HEK293 (cell line): ENCODE results near the gene CCDC3.

Experiments used
- CTCF ChIA-PET: fragments of 350-600 bp; formaldehyde crosslinking; extraction: SDS; loops from one replicate; lab custom pipeline; 2021; ENCODE audit warnings: antibody characterized with exemption; lab: Yijun Ruan, JAX
- POLR2A ChIA-PET: fragments of 300-600 bp; formaldehyde crosslinking; extraction: SDS; loops from one replicate; lab custom pipeline; 2020; ENCODE audit warnings: antibody characterized with exemption, inconsistent platforms; lab: Yijun Ruan, JAX
- H3K27ac ChIP-seq: fragments of 200-500 bp; sonication (Bioruptor generic); 2 replicates; pipeline ENCODE4 v1.5.1; 2014; ENCODE audit warnings: low read depth, low read length, control low read depth, inconsistent platforms; ENCODE audit errors: extremely low read depth
- H3K36me3 ChIP-seq, 2 experiments: fragments of 200-500 bp in 1 of 2; sonication (Bioruptor generic) in 1 of 2; 1 replicate in 1 of 2; 2 replicates in 1 of 2; pipeline ENCODE4 v1.5.1; 2014 to 2017; ENCODE audit warnings: inconsistent platforms in 2 of 2, low read length in 2 of 2; ENCODE audit not compliant: control insufficient read depth in 2 of 2, insufficient read depth in 1 of 2
- H3K4me1 ChIP-seq: fragments of 200-500 bp; sonication (Bioruptor generic); 2 replicates; pipeline ENCODE4 v1.5.1; 2014; ENCODE audit warnings: mild to moderate bottlenecking, low read length, inconsistent platforms; ENCODE audit not compliant: control insufficient read depth, insufficient read depth
- H3K4me3 ChIP-seq: 2 replicates; pipeline ENCODE4 v1.5.1; 2011; ENCODE audit warnings: low read depth, mild to moderate bottlenecking, control low read depth, low read length, moderate library complexity
- H3K9me3 ChIP-seq: fragments of 200-500 bp; sonication (Bioruptor generic); 2 replicates; pipeline ENCODE4 v1.5.1; 2014; ENCODE audit warnings: low read depth, low read length, inconsistent platforms; ENCODE audit not compliant: control insufficient read depth, insufficient read depth
- EGR2 ChIP-seq: fragments of 450-650 bp; formaldehyde crosslinking; IDR thresholded peaks from 2 replicates; pipeline ENCODE4 v1.5.1; 2016; ENCODE audit warnings: low read depth, missing biosample characterization, missing genetic modification characterization
- GLI4 ChIP-seq: fragments of 450-650 bp; formaldehyde crosslinking; IDR thresholded peaks from 2 replicates; pipeline ENCODE4 v1.5.1; 2016; ENCODE audit warnings: missing biosample characterization, missing genetic modification characterization
- KLF16 ChIP-seq: fragments of 450-650 bp; formaldehyde crosslinking; IDR thresholded peaks from 2 replicates; pipeline ENCODE4 v1.5.1; 2017; ENCODE audit warnings: missing biosample characterization, missing genetic modification characterization
- PATZ1 ChIP-seq: fragments of 450-650 bp; formaldehyde crosslinking; IDR thresholded peaks from 2 replicates; pipeline ENCODE4 v1.5.1; 2016; ENCODE audit warnings: missing biosample characterization, missing genetic modification characterization
- PRDM1 ChIP-seq: fragments of 450-650 bp; formaldehyde crosslinking; IDR thresholded peaks from 2 replicates; pipeline ENCODE4; 2016; ENCODE audit warnings: missing biosample characterization, missing genetic modification characterization
- PRDM2 ChIP-seq: fragments of 450-650 bp; formaldehyde crosslinking; IDR thresholded peaks from 2 replicates; pipeline ENCODE4 v1.5.1; 2016; ENCODE audit warnings: missing biosample characterization, missing genetic modification characterization, borderline replicate concordance
- RBAK ChIP-seq: fragments of 450-650 bp; formaldehyde crosslinking; IDR thresholded peaks from 2 replicates; pipeline ENCODE4 v1.5.1; 2016; ENCODE audit warnings: missing biosample characterization, missing genetic modification characterization
- ZBTB20 ChIP-seq: fragments of 450-650 bp; formaldehyde crosslinking; IDR thresholded peaks from 2 replicates; pipeline ENCODE4 v1.5.1; 2016; ENCODE audit warnings: missing biosample characterization, missing genetic modification characterization
- ZEB2 ChIP-seq: fragments of 450-650 bp; formaldehyde crosslinking; IDR thresholded peaks from 2 replicates; pipeline ENCODE4 v1.5.1; 2016; ENCODE audit warnings: missing biosample characterization, missing genetic modification characterization
- ZNF114 ChIP-seq: fragments of 450-650 bp; formaldehyde crosslinking; IDR thresholded peaks from 2 replicates; pipeline ENCODE4 v1.5.0; 2017; ENCODE audit warnings: missing biosample characterization, missing genetic modification characterization
- ZNF19 ChIP-seq: fragments of 450-650 bp; formaldehyde crosslinking; IDR thresholded peaks from 2 replicates; pipeline ENCODE4; 2016; ENCODE audit warnings: missing biosample characterization, missing genetic modification characterization, low read depth
- ZNF2 ChIP-seq: fragments of 450-650 bp; formaldehyde crosslinking; IDR thresholded peaks from 2 replicates; pipeline ENCODE4 v1.5.1; 2016; ENCODE audit warnings: missing biosample characterization, missing genetic modification characterization
- ZNF302 ChIP-seq: fragments of 450-650 bp; formaldehyde crosslinking; IDR thresholded peaks from 2 replicates; pipeline ENCODE4 v1.5.1; 2016; ENCODE audit warnings: missing biosample characterization, missing genetic modification characterization, low read depth
- ZNF510 ChIP-seq: fragments of 450-650 bp; formaldehyde crosslinking; IDR thresholded peaks from 2 replicates; pipeline ENCODE4 v1.5.1; 2018; ENCODE audit warnings: mild to moderate bottlenecking, missing genetic modification characterization, missing biosample characterization; ENCODE audit not compliant: insufficient replicate concordance
- ZNF518A ChIP-seq: fragments of 450-650 bp; formaldehyde crosslinking; conservative IDR thresholded peaks from 2 replicates; pipeline ENCODE4 v1.5.1; 2016; ENCODE audit warnings: low read depth, missing biosample characterization, missing genetic modification characterization
- ZNF600 ChIP-seq: fragments of 450-650 bp; formaldehyde crosslinking; IDR thresholded peaks from 2 replicates; pipeline ENCODE4 v1.5.1; 2016; ENCODE audit warnings: missing biosample characterization, missing genetic modification characterization
- ZNF768 ChIP-seq: fragments of 450-650 bp; formaldehyde crosslinking; IDR thresholded peaks from 2 replicates; pipeline ENCODE4 v1.5.1; 2018; ENCODE audit warnings: missing biosample characterization, mild to moderate bottlenecking, missing genetic modification characterization
- ZNF843 ChIP-seq: fragments of 450-650 bp; formaldehyde crosslinking; IDR thresholded peaks from 2 replicates; pipeline ENCODE4 v1.5.1; 2016; ENCODE audit warnings: missing biosample characterization, missing genetic modification characterization

The CCDC3 gene

GRCh38 chr10:12969951-12970350 lies 31.6 kb downstream of the CCDC3 start:
- CTCF ChIA-PET: interaction anchor here (1.0 kb wide), 1 partner anchor 23 kb away, joined by 3 read pairs; no protein-coding TSS in a partner anchor
- H3K27ac ChIP-seq: no peak overlapping the region

More at GRCh38 chr10:12969951-12970350, 31.6 kb downstream of the CCDC3 start:
- POLR2A ChIA-PET: no interaction called here
- no peak for TF ChIP-seq ZNF843 (tag by site-specific recombination)
- no peak for TF ChIP-seq ZNF510 (tag by site-specific recombination)
- TF ChIP-seq ZNF768 (tag by site-specific recombination): no peak
- no peak for TF ChIP-seq PRDM1 (tag by site-specific recombination)
- TF ChIP-seq ZNF2 (tag by site-specific recombination): no peak
- TF ChIP-seq ZNF518A: no peak
- TF ChIP-seq GLI4 (tag by site-specific recombination): no peak
- TF ChIP-seq PRDM2: no peak
- TF ChIP-seq ZNF114 (tag by site-specific recombination): no peak
- no peak for TF ChIP-seq RBAK (tag by site-specific recombination)
- no peak for TF ChIP-seq EGR2 (tag by site-specific recombination)
- TF ChIP-seq PATZ1 (tag by site-specific recombination): no peak
- TF ChIP-seq KLF16 (tag by site-specific recombination): no peak
- no peak for TF ChIP-seq ZBTB20
- TF ChIP-seq ZNF302: no peak
- no peak for TF ChIP-seq ZNF600
- no peak for TF ChIP-seq ZNF19 (tag by site-specific recombination)
- no peak for TF ChIP-seq ZEB2 (tag by site-specific recombination)
- no peaks in the 10 kb centered on the region for H3K4me1 ChIP-seq
- H3K36me3 ChIP-seq: no peaks in the 10 kb centered on the region; a peak in 1 of 3 replicates
- H3K9me3 ChIP-seq: no peaks in the 10 kb centered on the region
- no peak overlapping the region for H3K4me3 ChIP-seq
